SKM-1 treated with dmso at 0.1 percent for 144 hours (cell line): ENCODE data around the gene CFAP92.

Experiments
- DNase-seq: peaks from one replicate; lab custom pipeline; 2025; ENCODE audit not compliant: unreplicated experiment; lab: John Stamatoyannopoulos, UW

The CFAP92 gene

GRCh38 chr3:129026728-129027543, 33.1 kb upstream of the CFAP92 start:
- DNase-seq, result peak; percentile 88

GRCh38 chr3:129025691-129026435, 32.0 kb upstream of the CFAP92 start:
- DNase-seq, result no peak

GRCh38 chr3:129025108-129025507, 31.2 kb upstream of the CFAP92 start:
- no peak for DNase-seq

GRCh38 chr3:129023909-129024308, 30.0 kb upstream of the CFAP92 start:
- DNase-seq, result no peak

GRCh38 chr3:129023008-129023358, 29.1 kb upstream of the CFAP92 start:
- no peak for DNase-seq

- no peak for DNase-seq
Measured at GRCh38 chr3:129022114-129023007, 28.5 kb upstream of the CFAP92 start.

GRCh38 chr3:129021140-129021551, 27.3 kb upstream of the CFAP92 start:
- DNase-seq, result no peak

- DNase-seq, result no peak
Measured at GRCh38 chr3:129020691-129021090, 26.8 kb upstream of the CFAP92 start.

- no peak for DNase-seq
Measured at GRCh38 chr3:129019266-129019665, 25.4 kb upstream of the CFAP92 start.

GRCh38 chr3:129018751-129019150, 24.9 kb upstream of the CFAP92 start:
- no peak for DNase-seq

GRCh38 chr3:129018271-129018670, 24.4 kb upstream of the CFAP92 start:
- no peak for DNase-seq

GRCh38 chr3:129017484-129017899, 23.6 kb upstream of the CFAP92 start:
- no peak for DNase-seq

GRCh38 chr3:129016720-129017483, 23.0 kb upstream of the CFAP92 start:
- DNase-seq, result no peak

GRCh38 chr3:129016356-129016719, 22.5 kb upstream of the CFAP92 start:
- DNase-seq, result no peak

GRCh38 chr3:129015388-129016105, 21.7 kb upstream of the CFAP92 start:
- no peak for DNase-seq

- no peak for DNase-seq
Measured at GRCh38 chr3:129014793-129015345, 21.0 kb upstream of the CFAP92 start.

- no peak for DNase-seq
Measured at GRCh38 chr3:129014148-129014547, 20.3 kb upstream of the CFAP92 start.

- DNase-seq, result no peak
Measured at GRCh38 chr3:129013491-129013891, 19.6 kb upstream of the CFAP92 start.

- no peak for DNase-seq
Measured at GRCh38 chr3:129010310-129010956, 16.6 kb upstream of the CFAP92 start.
